M059J (cell line): ENCODE results near the gene CERS4. TPM values are rescaled to one million over a fixed set of nuclear protein-coding genes. Genes with fewer than 3 reads are reported as not detected.
"Not testable (repeated sequence)": the region's sequence is repeated elsewhere in the genome, so short reads cannot be mapped to it uniquely, and the experiment has no call there.

Source experiments
- DNase-seq: peaks from one replicate; pipeline ENCODE4 v3.0.0-alpha.2; 2012; ENCODE audit warnings: low read depth
- total RNA-seq: library from RNA; depleted of rRNA; stranded (reverse); fragments of >200 nt; shearing (Covaris generic); gene quantifications from 2 replicates; pipeline ENCODE4 v1.2.3, GENCODE V29; 2014; rRNA removed

The CERS4 gene
- total RNA-seq: 2.1 and 3.6 TPM in 2 replicates

DNA sequence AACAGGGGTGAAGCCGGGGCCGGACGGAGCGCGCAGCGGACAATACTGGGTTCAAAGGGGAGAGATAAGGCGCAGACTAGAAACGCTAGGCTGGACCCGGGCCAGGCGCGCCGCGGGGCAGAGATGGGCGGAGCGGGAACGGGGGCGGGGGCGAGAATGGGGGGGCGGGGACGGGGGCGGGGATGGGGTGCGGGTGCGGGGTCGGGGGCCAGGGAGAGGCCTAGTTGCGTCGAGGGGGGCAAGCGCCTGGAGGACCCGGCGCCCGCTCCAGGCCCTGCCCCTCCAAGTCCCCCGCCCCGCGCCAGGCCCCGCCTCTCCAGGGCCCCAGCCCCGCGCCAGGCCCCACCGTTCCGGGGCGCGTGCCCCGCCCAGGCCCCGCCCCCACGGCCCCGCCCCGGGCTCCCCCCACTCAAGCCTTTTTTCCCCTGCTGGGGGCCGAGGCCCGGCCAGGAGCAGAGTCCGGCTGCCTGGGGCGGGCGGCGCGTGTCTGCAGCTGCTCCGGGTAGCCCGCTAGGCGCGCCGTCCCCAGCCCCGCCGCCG is at the start of gene CERS4:
Gene CERS4 (plus strand): TSS at position 449 of the 540 bp plus-strand sequence. CDS start 41,707 bp downstream, outside the sequence.
- no peak for DNase-seq

DNA sequence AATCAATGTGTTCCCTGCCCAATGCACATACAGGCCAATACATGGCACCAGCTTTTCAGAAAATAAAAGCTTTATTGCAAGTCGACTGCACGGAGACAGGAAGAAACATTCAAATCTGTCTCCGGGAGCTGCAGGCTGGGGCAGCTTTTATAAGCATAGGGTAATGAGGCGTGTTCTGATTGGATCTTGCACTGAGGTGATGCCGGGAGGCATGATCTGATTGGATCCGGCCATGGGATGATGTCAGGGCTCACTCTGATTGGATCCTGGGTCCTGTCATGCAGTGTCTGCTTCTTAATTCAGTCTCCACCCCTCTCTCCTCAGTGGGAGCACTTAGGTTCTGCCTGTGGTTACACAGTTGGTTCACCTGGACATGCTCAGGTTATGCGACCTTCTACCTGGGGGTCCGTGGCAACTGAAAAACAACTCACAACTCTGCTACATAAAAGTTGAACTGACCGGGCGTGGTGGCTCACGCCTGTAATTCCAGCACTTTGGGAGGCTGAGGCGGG is 48.0 kb upstream of the CERS4 start:
- DNase-seq: peak; percentile 46

DNA sequence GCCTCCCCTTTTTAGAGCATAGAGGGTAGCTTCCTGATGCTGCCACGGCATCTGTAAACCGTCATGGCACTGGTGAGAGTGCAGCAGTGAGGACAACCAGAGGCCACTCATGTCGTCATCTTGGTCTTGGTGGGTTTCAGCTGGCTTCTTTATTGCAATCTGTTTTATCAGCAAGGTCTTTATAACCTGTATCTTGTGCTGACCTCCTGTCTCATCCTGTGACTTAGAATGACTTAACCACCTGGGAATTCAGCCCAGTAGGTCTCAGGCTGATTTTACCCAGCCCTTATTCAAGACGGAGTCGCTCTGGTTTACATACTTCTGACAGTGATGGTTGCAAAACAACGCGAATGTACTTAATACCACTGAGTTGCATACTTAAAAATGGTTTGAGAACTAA is 45.4 kb upstream of the CERS4 start:
- peak; percentile 53 for DNase-seq

GRCh38 chr19:8167985-8168384 is 41.2 kb upstream of the CERS4 start:
- DNase-seq: peak; percentile 44

DNA sequence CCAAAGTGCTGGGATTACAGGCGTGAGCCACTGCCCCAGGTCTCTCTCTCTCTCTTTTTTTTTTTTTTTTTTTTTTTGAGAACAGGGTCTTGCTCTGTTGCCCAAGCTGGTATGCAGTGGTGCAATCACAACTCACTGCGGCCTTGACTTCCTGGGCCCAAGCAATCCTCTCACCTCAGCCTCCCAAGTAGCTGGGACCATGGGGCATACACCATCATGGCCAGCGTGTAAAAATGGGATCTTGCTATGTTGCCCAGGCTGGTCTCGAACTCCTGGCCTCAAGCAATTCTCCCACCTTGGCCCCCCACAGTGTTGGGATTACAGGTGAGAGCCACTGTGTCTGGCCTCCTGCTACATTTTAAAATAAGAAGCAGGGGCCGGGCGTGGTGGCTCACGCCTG is 40.6 kb upstream of the CERS4 start:
- no peak for DNase-seq

DNA sequence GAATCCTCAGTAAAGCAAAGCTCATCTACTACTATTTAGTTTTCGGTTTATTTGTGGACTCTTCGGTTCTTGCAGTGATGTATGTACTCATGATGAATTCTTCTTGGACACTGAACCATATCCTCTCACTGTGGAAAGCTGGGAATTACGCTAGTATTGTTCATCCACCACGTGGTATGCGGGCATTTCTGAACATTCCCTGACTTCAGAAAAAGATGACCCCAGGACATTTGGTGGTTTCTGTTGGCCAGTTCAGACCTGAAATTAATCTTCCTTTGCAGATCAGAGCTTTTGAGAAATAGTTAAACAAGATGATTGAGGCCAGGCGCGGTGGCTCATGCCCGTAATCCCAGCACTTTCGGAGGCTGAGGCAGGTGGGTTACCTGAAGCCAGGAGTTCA is 34.5 kb upstream of the CERS4 start:
- peak; percentile 89 for DNase-seq

DNA sequence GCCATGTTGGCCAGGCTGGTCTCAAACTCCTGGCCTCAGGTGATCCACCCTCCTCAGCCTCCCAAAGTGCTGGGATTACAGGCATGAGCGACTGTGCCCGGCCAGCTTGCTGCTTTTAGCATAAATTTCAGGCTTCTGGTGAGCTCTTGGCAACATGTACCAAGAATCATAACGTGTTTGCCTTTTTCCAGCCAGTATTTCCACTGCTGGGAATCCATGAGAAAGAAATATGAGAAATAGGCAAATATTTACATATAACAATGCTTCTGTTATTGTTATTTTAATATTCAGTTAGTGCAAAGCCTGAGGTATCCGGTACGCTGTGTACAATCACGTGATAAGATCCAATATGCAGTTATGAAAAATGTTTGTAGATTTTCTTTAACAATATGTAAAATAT is 29.2 kb upstream of the CERS4 start:
- no peak for DNase-seq

GRCh38 chr19:8184274-8184673 is 24.9 kb upstream of the CERS4 start:
- DNase-seq: no peak

DNA sequence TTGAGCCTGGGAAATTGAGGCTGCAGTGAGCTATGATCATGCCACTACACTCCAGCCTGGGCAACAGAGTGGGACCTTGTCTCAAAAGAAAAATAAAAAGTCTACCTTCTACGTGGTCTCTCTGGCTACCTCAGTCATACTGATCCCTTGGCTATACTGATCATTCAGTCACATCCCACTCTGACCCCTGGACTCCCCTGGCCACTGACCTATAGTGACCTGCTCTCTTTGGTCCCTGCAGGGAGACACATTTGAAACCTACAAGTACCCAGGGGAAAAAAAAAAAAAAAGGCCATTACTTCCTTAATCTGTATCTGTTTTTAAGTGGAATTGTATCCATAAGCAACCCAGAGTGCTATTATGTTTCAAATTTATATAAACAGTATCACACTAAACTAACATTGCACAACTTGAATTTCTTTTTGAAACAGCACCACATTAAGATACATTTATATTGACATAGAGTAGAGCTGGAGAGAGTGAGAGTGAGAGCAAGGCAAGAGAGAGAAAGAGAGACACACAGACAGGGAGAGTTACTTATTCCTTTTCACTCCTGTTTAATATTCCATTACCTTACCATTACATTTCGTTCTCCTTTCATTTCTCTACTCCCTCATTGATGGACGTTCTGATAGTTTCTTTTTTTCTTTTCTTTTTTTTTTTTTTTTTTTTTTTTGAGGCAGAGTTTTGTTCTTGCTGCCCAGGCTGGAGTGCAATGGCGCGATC is 23.7 kb upstream of the CERS4 start:
- no peak for DNase-seq

GRCh38 chr19:8192221-8192820 is 16.8 kb upstream of the CERS4 start:
- DNase-seq: no peak

GRCh38 chr19:8194528-8195267 is 14.5 kb upstream of the CERS4 start:
- DNase-seq: no peak

DNA sequence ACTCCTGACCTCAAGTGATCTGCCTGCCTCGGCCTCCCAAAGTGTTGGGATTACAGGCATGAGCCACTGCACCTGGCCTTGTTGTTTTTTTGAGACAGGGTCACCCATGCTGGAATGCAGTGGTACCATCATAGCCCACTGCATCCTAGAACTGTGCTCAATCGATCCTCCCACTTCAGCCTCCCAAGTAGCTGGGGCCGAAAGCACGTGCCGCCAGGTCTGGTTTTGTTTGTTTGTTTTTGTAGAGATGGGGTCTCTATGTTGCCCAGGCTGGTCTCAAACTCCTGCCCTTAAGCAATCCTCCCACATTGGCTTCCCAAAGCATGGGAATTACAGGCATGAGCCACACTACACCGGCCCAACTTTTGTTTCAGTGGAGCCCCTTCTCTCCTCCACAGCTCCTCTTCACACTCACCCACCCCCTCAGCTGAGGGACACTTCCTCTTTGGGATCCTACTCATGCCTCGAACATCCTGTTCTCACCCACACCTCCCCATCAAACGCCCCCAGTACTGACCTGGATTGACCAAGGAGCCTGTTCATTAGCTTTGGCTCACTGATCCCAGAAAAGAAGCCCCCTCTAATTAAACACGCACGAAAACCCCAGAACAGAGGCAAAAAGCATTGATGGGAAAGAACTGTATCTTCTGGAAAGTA is 12.8 kb upstream of the CERS4 start:
- DNase-seq: no peak

DNA sequence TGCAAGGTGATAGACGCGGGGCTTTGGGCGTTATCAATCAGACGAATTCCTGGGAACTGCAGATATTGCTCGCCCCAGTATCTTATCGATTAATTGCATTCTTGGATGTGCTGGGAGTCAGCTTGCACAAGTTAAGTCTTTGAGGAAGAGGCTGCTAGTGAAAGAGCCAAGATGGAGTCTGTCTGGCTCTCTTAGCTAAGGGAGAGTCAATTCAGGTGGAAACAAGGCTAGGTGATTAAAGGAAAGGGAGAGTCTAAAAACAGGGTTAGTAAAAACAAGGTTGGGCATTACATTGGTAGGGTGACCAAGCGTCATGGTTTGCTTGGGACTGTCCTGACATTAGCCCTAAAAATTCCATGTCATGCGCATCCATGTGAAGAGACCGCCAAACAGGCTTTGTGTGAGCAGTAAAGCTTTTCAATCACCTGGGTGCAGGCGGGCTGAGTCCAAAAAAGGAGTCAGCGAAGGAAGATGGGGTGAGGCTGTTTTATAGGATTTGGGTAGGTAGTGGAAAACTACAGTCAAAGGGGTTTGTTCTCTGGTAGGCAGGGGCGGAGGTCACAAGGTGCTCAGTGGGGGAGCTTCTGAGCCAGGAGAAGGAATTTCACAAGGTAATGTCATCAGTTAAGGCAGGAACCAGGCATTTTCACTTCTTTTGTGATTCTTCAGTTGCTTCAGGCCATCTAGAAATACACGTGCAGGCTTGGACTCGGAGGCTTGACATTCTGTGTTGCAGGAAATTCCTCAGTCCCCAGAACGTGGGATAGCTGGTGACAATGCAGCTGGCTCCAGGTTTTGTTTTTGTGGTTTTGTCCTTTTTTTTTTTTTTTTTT is 5.7 kb upstream of the CERS4 start:
- DNase-seq: peak; percentile 55

DNA sequence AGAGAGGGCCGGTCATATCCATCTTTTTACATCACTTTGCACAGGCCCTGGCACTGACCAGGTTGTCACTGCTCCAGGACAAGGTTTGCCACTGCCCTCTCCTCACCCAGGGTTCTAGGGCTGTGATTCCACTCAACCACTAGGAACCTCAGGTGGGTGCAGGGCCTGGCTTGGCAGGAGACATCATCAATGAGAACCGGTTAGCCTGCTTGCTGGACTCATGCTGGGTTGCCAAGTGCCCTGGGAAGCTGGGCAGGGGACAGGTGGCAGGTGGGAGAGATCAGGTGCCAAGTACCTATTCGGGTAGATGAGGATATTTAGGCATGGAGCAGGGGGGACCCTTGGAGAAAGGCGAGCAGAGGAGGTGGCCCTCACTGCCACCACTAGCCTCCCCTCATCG is 4.2 kb upstream of the CERS4 start:
- DNase-seq: no peak

- no peak for DNase-seq
Measured at GRCh38 chr19:8206147-8207087, 2.8 kb upstream of the CERS4 start.

DNA sequence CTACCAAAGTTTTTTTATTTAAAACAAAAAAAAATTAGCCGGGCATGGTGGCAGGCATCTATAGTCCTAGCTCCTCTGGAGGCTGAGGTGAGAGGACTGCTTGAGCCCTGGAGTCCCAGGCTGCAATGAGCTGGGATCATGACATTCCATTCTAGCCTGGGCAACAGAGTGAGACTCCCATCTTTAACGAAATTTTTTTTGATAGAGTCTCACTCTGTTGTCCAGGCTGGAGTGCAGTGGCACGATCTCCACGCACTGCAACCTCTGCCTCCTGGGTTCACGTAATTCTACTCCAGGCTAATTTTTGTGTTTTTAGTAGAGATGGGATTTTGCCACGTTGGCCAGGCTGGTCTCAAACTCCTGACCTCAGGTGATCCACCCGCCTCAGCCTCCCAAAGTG is 1.8 kb upstream of the CERS4 start:
- not testable (repeated sequence) for DNase-seq

GRCh38 chr19:8208119-8208921 is 850 bp upstream of the CERS4 start:
- no peak for DNase-seq

- DNase-seq: no peak
Measured at GRCh38 chr19:8209462-8210378, 550 bp downstream of the CERS4 start.
